Testis (tissue), 2 donors: Measurements from ENCODE around the gene TFPT.

ENCODE experiments used
- POLR2A ChIP-seq: fragments of 450-650 bp; IDR thresholded peaks from one replicate; pipeline ENCODE4 v1.6.1; 2017; ENCODE audit warnings: antibody characterized with exemption, mild to moderate bottlenecking, moderate library complexity
- TF ChIP-seq, protein P1 (sequence below), 3 experiments: fragments of 450-650 bp in 2 of 3; fragments of 200-600 bp in 1 of 3; sonication (generic) in 1 of 3; IDR thresholded peaks; one replicate each; pipeline ENCODE4 v1.5.1; 2016 to 2019; ENCODE audit warnings: antibody characterized with exemption in 3 of 3, mild to moderate bottlenecking in 2 of 3, moderate library complexity in 1 of 3

DNA sequence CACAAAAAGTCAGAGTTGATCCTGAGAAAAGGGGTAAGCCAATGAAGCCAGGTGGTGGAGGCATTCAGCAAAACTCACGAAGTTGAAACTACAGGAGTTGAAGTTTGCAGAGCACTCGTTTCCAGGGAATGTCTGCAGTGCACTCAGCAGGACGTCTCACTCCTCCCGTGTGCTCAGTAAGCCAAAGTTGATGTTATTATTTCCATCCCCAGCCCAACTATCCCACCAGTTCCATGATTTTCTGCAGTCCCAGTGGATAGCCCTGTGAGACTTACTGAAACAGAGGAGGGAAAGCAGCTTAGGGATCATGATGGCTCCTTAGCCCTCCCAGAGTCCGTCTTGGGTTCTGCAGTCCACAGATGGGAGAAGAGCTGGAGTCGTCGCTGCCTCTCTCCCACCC lies 34.4 kb downstream of the TFPT start, which contains the start of gene TARM1:
- TF ChIP-seq, protein P1, sequence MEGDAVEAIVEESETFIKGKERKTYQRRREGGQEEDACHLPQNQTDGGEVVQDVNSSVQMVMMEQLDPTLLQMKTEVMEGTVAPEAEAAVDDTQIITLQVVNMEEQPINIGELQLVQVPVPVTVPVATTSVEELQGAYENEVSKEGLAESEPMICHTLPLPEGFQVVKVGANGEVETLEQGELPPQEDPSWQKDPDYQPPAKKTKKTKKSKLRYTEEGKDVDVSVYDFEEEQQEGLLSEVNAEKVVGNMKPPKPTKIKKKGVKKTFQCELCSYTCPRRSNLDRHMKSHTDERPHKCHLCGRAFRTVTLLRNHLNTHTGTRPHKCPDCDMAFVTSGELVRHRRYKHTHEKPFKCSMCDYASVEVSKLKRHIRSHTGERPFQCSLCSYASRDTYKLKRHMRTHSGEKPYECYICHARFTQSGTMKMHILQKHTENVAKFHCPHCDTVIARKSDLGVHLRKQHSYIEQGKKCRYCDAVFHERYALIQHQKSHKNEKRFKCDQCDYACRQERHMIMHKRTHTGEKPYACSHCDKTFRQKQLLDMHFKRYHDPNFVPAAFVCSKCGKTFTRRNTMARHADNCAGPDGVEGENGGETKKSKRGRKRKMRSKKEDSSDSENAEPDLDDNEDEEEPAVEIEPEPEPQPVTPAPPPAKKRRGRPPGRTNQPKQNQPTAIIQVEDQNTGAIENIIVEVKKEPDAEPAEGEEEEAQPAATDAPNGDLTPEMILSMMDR (IDR thresholded peaks at IDR 0.05): no peak
- no peak for TF ChIP-seq POLR2A
